Stimulated activated CD4-positive, alpha-beta T cell treated with anti-CD3 and anti-CD28 coated beads, Interleukin-2, amount 100 ng/mL, for 4 hours (primary cell): Measurements from ENCODE around the gene OR4D6.
"Not testable (repeated sequence)": the region's sequence is repeated elsewhere in the genome, so short reads cannot be mapped to it uniquely, and the experiment has no call there.

Experiments
- DNase-seq: peaks from one replicate; pipeline ENCODE4 v3.0.0-alpha.2; 2020; ENCODE audit warnings: low read depth

OR4D6 gene

DNA sequence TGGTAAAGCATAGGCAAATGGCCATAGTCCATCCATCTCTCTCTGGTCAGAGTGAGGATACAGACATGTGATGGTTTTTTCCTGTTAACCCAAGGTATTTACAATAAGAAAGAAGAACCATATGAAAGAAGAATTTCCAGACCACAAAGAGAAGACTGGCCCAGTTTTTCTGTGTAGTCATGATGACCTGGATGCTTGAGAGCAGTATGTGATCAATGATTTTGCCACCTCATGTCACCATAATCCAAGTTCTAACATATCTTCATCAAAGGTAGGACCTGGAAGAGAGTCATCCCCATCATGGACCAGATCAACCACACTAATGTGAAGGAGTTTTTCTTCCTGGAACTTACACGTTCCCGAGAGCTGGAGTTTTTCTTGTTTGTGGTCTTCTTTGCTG lies at the start of gene OR4D6:
OR4D6 (plus strand) TSS at position 301 of the 400 bp plus-strand sequence; CDS start at position 301, 0 bp downstream.
- DNase-seq: no peak

DNA sequence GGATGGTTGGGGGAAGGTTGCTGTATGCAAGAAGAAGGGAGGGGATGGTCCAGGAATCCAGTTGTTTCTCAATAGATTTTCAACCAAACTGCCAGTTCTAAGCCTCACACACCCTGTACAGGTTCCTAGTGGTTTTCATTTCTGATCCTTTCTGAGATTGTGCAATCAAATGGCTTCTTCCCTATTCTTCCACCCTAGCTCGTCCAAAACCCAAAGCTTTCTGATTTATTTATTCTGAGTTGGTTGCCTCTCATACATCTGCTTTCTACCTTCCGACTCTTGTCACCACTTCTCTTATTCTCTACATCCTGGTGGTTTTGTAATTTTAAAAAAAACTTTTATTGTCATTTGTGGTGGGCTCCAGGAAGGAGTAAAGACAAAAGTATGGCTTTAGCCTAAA lies 43.1 kb upstream of the OR4D6 start:
- DNase-seq: no peak

DNA sequence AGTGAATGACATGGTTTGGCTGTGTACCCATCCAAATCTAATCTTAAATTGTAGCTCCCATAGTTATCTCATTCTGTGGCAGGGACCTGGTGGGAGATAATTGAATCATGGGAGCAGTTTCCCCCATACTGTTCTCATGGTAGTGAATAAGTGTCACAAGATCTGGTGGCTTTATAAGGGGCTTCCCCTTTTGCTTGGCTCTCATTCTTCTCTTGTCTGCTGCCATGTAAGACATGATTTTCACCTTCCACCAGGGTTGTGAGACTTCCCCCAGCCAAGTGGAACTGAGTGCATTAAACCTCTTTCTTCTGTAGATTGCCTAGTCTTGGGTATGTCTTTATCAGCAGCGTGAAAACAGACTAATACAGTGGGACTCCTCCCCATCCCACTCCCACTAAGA lies 41.6 kb upstream of the OR4D6 start:
- no peak for DNase-seq

DNA sequence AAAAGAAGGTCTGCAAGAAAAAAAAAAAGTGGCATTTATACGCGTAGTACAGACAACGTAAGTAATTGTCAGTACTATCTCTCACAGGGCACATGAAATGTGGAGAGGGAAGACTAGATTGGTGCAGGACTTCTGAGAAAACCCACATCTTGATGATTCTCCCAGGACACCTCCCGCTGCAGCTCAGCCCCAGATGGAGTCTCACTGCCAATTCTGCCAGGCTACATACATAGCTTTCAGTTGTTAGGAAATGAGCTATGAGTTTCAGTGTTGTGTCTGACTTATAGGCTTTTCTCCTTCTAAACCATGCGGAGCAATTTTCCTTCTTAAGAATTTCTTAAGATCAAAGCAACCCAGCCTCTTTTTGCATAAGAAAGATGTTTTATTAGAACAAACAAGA lies 40.1 kb upstream of the OR4D6 start:
- DNase-seq: no peak

DNA sequence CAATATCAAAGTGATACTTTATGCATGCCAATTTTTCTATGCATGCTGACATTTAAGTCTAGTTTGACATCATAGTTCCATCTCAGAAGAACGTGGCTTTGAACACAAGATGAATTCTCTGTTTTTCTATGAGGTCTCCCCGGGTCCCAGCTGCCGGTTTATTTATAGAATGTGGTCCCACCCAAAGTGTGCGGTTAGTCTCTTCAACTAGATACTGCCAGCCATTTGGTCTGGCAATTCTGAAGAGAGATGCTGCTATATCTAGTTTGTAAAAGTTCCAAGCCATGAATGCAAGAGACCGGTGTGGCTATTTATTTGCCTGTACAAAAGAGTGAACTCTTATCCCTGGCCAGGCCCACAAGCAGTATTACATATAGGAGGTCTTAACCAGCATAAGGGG lies 39.7 kb upstream of the OR4D6 start:
- DNase-seq: no peak

DNA sequence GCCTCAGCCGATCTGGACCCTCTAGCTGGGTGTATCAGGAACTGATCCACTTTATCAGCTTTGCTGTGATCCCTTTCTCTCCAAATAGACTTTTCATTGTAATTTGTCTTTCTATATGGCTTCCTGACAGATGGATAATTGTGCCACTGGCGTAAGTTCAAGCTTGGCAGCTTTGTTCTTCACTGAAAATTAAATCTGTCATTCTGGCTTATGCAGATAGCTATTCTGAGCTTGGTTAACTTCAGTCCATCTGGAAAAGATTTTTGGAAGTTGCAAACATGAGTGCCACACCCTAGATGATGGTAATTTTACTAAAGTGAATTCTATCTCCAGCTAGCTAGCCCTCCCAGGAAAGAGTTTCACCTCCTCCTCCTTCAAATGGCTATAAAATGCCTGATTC lies 38.6 kb upstream of the OR4D6 start:
- DNase-seq: no peak

DNA sequence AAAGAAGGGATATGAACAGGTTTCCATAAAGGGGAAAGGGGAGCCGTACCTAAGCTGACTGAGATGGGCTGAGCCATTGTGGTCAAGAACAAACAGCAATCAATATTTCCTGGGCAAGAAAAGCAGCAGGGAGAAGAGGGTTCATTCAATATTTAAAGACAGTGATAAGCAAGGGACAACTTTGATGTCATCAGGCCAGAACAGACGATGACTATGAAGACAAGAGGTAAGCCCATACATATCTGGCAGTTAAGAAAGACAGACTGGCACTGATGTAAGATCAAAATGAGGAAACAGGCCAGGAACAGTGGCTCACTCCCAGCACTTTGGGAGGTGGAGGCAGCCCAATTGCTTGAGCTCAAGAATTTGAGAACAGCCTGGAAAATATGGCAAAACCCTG lies 32.9 kb upstream of the OR4D6 start:
- DNase-seq: no peak

DNA sequence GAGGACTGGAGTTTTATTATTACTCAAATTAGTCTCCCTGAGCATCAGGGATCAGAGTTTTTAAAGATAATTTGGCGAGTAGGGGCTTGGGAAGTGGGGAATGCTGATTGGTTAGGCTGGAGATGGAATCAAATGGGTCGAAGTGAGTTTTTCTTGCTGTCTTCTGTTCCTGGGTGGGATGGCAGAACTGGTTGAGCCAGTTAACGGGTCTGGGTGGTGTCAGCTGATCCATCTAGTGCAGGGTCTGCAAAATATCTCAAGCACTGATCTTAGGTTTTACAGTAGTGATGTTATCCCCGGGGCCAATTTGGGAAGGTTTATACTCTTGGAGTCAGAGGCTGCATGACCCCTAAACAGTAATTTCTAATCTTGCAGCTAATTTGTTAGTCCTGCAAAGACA lies 31.6 kb upstream of the OR4D6 start:
- DNase-seq: no peak

DNA sequence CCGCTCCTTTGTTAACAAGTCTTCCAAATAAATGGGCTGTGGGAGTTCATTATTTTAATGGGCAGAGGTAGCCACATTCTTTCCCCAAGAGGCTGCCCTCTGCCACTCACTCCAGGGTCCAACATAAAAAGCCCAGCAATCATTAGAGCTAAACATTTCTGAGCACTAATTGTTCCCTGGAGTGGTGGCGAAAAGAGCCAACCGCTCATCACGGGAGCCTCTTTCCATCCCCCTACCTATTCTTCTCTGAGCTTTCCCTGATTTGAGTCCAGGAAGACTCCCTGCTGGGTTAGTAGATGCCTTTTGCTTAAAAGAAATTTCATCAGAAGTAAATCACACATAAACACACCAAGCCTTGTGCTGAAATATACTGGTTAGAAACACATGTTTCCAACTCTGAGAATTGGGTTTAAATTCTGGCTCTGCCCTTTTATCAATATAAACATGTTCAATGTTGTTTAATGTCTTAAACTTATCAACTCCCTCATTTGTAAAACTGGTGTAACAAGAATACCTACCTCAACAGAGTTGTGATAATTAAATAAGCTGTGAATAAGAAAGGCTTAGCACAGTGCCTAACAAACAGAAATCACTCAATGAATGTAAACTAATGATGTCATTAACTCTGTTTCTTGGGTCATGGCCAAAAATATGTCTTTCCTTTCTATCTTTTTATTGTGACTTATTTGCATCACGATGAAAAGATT lies 30.2 kb upstream of the OR4D6 start, which contains the start of gene OR5A2:
OR5A2 (minus strand) TSS at position 53 of the 707 bp plus-strand sequence. CDS start 3,460 bp downstream, outside the sequence.
- no peak for DNase-seq

DNA sequence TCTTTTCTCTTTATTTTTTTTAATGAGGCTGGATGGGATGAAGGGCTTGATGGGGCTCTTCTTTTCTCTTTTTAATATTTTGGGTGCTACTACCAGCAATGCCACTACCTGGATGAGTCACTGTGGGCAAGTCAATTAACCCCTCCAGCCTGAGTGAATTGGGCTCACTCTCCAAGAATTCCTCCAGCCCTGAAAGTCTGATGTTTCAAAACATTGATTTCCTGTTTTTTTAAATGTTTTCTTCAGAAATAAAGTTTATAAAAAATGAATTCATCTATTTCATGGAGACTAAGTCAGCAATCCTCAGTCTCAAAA lies 29.7 kb upstream of the OR4D6 start:
- DNase-seq: no peak

DNA sequence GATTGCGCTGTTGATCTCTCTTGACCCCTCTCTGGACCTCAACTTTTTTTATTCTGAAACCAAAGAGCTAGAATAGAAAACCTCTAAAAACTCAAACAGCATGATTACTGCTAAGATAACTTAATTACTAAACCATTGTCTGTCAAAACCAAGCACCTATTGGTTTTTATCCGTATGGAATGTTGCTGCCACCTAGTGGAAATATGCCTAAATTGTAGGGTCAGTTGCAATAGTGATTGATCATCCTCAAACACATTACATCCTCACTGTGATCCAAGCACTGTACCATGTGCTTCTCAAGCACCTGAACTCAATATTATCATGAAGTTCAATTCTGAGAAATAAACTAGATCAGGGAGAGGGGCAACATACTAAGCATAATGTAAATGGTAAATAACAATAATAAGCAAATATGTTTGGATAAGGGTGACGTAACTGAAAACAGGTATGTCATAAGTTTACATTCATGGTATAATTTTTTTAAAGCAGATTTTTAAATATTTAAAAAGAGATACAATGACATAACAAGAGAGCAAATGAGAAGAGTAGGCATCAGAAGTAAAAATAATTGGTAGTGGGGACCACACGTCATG lies 26.7 kb upstream of the OR4D6 start:
- DNase-seq: peak; percentile 23

DNA sequence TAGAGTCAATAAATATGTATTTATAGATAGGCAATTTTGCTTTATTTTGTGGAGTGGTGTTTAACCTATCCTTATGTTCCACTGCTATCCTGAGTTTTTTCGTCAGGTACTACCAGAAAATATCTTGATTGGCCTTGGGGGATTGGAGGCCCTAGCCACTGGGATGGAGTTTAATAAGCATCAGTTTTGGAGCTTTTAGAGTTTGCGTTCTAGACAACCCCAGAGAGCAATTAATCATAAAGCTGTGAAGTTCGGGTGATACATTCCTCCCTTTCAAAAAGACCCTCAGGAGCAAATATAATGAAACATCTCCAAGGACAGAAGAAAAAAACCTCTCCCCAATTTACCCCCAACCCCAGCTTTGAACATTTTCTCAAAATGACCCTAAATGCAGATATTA lies 20.6 kb upstream of the OR4D6 start, which contains the start of gene OR5A1:
OR5A1 (plus strand) TSS at position 301 of the 400 bp plus-strand sequence. CDS start 6,700 bp downstream, outside the sequence.
- no peak for DNase-seq

DNA sequence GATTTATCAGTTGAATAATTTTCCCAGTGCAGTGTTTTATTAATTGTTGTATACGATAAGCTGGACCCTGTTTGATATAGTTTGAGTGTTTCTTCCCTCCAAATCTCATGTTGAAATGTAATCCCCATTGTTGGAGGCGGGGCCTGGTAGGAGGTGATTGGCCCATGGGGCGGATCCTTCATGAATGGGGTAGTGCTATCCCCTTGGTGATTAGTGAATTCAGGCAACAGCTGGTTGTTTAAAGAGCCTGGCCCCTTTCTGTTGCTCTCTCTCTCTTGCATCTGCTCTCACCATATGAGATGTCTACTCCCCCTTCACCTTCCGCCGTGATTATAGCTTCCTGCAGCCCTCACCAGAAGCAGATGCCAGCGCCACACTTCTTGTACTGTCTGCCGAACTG lies 19.0 kb upstream of the OR4D6 start:
- DNase-seq: no peak

DNA sequence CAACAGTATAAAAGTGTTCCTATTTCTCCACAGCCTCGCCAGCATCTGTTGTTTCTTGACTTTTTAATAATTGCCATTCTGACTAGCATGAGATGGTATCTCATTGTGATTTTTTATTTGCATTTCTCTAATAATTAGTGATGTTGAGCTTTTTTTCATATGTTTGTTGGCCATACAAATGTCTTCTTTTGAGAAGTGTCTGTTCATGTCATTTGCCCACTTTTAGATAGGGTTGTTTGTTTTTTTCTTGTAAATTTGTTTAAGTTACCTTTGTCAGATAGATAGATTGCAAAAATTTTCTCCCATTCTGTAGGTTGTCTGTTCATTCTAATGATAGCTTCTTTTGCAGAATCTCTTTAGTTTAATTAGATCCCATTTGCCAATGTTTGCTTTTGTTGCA lies 11.1 kb upstream of the OR4D6 start:
- DNase-seq: not testable (repeated sequence)

DNA sequence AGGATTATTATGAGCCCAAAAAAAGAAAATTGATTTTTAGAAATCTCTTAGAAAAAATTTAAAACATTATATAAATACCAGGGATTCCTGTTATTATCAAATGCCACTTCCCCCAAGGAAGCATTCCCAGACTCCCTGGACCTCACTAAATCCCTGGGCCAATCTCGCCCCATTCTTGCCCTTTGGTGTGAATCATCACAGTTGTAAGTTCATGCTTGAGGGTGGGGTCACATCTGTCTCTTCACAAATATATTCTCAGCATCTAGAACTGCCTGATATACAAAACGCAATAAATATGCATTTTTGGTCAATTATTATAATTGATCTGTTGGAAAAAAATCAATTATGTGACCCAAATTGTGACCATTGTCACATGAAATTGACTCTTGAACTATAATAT lies 8.3 kb upstream of the OR4D6 start:
- DNase-seq: no peak

DNA sequence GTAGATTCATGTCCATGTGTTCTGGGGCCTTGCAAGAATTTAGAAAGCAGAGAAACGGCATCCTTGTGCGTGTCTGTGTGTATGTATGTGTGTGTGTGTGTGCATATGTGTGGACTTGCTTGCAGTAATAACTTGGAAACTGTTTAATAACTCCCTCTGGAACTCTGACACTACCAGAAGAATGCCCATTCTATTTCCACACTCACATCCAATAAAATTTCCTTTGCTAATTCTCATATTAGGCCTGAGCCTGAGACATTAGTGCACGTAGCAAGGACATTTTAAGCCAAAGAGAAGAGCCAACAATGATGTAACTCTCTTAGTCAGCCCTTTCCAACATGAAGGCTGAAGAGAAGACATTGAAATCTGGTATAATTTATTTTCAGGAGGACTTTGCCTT lies 3.2 kb downstream of the OR4D6 start:
- DNase-seq: no peak

DNA sequence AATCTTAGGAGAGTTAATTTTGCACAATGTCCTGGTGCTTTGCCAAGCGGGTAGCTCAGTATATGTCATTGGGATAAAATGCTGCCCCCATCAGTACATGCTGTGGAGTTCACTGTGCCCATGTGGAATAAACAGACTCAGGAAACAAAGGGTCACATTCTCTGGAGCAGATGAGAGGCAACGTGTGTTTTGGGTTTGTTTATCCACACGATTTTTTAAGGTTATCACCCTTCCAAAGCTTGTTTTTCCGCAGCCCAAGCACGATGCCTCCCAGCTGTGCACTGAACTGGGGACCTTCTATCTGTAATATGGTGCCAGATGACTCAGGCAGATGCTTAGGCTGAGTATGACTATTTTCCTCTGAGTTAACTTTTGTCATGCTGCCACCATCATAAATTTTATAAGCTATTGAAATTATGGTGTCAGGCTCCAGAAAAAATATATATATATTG lies 6.5 kb downstream of the OR4D6 start:
- DNase-seq: no peak

DNA sequence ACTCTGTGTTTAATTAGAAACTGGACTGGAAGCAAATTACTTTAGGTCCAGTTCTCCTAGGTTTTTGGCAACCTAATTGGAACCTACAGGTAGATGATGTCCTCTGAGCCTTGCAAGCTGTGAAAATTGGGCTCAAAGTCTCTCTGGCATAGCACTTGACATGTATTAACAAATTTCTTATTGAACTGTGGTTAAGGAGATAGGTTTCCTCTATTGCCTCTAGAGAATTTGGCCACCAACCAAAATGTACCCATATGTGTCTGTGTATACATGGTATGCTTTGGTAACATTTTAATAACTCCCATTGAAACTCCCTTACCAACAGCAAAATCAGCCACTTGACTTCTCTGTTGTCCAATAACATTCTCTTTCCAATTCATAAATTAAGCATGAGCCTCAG lies 16.3 kb downstream of the OR4D6 start, which contains the start of gene OR4D10:
OR4D10 (plus strand) TSS at position 301 of the 400 bp plus-strand sequence. CDS start 4,115 bp downstream, outside the sequence.
- DNase-seq: no peak

DNA sequence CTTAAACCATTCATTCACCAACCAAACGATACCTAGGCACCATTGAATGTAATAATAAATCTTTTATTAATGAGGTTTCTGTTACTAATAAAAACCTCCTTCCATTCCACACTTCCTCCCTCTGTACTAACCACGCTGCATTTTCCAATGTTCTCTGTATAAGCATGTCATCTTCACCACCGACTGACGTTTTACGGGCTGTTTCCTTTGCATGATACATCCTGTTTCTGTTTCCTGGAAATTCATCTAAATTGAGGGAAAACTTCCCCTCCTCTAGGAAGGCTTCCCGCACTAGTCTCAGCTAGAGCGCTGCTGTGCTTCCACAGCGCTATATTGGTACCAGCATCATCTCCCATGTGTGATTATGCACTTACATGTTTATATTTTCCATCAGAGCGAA lies 18.4 kb downstream of the OR4D6 start:
- DNase-seq: no peak

DNA sequence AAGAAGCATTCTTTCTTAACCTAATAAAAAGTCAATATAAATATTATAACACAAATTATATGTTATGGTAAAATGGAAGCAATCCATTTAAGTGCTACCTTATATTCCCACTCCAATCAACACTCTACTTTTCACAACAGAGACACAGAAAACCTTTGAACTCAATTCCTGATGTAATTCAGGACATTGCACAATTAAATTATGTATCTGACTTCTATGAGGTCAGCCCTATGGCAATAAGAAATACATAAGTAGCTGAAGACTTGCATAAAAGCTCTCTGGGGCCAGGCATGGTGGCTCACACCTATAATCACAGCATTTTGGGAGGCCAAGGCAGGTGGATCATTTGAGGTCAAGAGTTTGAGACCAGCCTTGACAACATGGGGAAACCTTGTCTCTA lies 23.1 kb downstream of the OR4D6 start:
- no peak for DNase-seq

DNA sequence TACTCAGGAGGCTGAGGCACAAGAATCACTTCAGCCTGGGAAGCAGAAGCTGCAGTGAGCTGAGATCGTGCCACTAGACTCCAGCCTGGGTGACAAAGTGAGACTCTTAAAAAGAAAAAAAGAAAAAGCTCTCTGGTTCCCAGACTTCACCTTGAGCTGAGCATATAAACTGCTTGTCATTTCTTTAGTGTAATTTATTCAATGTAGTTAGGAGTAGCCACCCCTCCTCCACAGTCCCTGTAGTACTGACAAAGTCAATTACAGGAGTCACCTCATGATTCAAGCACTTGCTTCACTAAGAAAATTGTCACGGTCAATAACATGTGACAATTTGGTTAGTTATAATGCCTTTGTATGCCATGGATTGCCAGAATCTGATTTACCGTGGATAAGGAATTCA lies 23.6 kb downstream of the OR4D6 start:
- DNase-seq: no peak

DNA sequence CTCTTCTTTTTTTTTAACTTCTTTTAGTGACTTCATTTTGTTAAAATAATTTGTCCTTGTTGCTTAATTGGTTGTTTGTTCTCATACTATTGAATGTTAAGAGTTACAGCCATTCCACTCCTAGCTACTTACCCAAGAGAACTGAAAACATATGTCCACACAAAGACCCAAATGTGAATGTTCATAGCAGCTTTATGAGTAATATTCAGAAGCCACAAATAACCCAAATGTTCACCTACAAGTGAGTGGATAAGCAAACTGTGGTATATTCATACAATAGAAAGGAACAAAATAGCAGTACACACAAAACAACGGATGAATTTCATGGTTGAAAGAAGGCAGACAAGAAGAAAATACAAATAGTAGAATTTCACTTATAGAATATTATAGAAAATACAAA lies 45.2 kb downstream of the OR4D6 start:
- no peak for DNase-seq

DNA sequence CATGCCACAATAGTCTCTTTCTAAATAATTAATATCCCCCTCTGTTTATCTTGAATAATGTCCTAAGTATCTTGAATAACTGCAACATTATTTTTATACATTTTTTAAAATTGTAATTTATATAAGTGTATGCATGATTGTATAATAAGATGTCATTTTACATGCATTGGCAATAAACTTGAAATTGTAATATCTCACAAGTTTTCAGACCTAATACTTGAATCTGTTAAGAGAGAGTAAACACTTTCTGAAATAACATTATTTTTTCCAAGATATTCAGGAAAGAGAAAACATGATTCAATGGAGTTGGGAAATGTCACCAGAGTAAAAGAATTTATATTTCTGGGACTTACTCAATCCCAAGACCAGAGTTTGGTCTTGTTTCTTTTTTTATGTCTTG lies 46.5 kb downstream of the OR4D6 start, which contains the start of gene OR4D11:
OR4D11 (plus strand) TSS at position 301 of the 400 bp plus-strand sequence; CDS start at position 301, 0 bp downstream.
- no peak for DNase-seq
